Measurements from ENCODE around the gene TGFB3. TPM values are rescaled to one million over a fixed set of nuclear protein-coding genes. Genes with fewer than 3 reads are reported as not detected.

The TGFB3 gene
- 10 to 100 TPM in 4 of 7 donors, 1 to 10 TPM in 3; 5.6 to 61.0 (median 15.7) TPM for total RNA-seq
- 1 to 10 TPM; 4.0 to 6.1 (median 4.2) TPM for polyA plus RNA-seq
- long read RNA-seq, donor 1, partial matches to known transcripts, result 0 of 1 reads
- long read RNA-seq, donor 1, other reads (novel, unspliced or antisense), result 0 of 1 reads
- long read RNA-seq, donor 2, partial matches to known transcripts, result 0 of 3 reads
- long read RNA-seq, donor 2, other reads (novel, unspliced or antisense), result 0 of 3 reads

DNA sequence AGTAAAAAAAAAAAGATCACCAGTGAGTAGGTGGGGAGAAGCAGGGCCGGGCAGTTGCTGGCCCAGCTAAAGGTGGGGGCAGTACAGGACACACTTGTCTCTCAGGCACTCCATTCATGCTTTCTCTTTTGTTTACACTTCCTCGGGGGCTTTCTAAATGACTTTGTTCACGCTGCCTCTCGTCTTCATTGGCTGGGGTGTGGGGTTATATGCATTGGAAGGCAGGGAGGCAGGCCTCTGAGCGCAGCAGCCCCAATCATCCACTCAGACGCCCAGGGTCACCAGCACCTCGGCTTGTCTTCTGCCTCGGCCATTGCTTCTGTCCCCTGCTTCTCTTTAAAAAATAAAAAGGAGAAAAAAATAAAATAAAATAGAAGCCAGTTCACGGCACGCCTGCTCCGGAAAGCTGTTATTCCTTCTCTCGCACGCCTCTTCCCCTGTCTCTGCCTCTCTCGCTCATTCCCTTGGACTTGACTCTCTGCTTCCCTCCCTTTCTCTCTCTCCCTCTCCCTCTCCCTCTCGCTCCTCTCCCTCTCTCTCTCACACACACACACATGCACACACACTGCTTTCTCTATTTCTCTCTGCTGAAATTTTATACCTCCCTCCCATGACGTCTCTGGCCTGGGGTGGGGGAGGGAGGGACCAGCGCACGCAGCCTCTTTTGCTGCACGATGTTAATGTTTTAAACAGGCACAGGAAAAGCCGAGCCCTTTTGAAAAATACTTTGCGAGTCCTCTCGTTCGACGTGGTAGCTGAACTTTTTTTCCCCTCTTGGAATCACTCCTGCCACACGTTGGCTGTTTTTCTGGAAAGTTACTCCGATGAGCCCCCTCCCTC lies at the start of gene TGFB3:
Gene TGFB3, minus strand, starts transcription at position 570 of the 840 bp plus-strand sequence. CDS start 1,102 bp downstream, outside the sequence.
- peak within 1 kb of the TSS; percentile 52 to 85 (median 62) for H3K4me3 ChIP-seq
- peak; percentile 83 for DNase-seq
- peaks cover 16 to 84% (median 69%) of the 10 kb centered on the region in 6 donors for H3K4me1 ChIP-seq
- intact Hi-C loops (cut with DNase I; ENCODE audit: low total_unique reads), result loop anchor here (2.0 to 5.0 kb wide), 2 partner anchors 75 to 269 kb away; no protein-coding TSS in a partner anchor
- WGBS, 5 donors, result 2 to 4% (median 3%) methylated on average over 26 of the region's 26 CpGs
- H3K9me3 ChIP-seq, result no peaks in the 10 kb centered on the region
- H3K36me3 ChIP-seq, result no peaks in the 10 kb centered on the region
- H3K27ac ChIP-seq, result peak within 1 kb of the TSS; percentile 78 to 92 (median 88)
- H3K27me3 ChIP-seq (replicated peaks in 1 of 7), result no peaks in the 10 kb centered on the region
- TF ChIP-seq POLR2A (IDR thresholded peaks at IDR 0.05) (peak in 1 of 3 donors; percentile 57), POLR2AphosphoS5 (IDR thresholded peaks at IDR 0.05) (peak in 2 of 3 donors; percentile 45 to 74)
- TF ChIP-seq, protein P1, sequence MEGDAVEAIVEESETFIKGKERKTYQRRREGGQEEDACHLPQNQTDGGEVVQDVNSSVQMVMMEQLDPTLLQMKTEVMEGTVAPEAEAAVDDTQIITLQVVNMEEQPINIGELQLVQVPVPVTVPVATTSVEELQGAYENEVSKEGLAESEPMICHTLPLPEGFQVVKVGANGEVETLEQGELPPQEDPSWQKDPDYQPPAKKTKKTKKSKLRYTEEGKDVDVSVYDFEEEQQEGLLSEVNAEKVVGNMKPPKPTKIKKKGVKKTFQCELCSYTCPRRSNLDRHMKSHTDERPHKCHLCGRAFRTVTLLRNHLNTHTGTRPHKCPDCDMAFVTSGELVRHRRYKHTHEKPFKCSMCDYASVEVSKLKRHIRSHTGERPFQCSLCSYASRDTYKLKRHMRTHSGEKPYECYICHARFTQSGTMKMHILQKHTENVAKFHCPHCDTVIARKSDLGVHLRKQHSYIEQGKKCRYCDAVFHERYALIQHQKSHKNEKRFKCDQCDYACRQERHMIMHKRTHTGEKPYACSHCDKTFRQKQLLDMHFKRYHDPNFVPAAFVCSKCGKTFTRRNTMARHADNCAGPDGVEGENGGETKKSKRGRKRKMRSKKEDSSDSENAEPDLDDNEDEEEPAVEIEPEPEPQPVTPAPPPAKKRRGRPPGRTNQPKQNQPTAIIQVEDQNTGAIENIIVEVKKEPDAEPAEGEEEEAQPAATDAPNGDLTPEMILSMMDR (IDR thresholded peaks at IDR 0.05 in 8 of 11, conservative IDR thresholded peaks at IDR 0.05 in 3 of 11), result no peak

DNA sequence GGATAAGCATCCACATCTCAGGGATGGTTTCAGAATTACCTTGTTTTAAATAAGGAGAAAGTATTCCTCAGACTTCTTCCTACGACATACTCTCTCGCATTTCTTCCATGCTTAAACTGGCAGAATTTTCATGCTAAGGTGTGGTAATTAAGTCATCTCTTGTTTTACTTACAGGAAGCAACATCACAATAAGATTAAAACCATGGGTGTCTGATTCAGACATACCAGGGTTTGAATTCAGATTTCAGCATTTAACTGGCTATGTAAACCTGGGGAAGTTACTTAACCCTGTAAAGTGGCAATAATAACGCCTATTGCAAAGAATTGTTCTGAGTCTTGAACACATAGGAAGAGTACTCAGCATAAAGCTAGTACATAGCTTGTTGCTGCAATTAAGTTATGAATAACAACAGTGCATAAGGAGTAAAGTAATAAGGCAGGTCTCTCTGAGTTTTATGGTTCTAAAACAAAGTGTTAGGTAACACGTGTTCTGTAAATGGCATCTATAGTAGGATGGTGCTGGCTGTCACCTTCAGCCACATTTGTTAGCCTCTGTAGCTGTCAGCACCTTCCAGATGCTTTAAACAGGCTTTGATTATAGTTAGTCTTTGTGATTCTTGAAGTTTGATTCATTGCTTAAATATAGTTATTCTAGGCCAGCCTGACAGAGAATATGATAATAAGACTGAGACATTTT lies 42.6 kb upstream of the TGFB3 start:
- Histone ChIP-seq H3K36me3 (peaks cover 0 to 68% (median 19%) of the 10 kb centered on the region in 6 donors), H3K4me3 (no peak overlapping the region), H3K27me3 (replicated peaks in 1 of 7) (no peaks in the 10 kb centered on the region), H3K9me3 (peaks cover 0 to 19% (median 11%) of the 10 kb centered on the region in 8 donors), H3K4me1 (no peaks in the 10 kb centered on the region), H3K27ac (no peak overlapping the region)
- no peak for DNase-seq
- intact Hi-C loops (cut with DNase I; ENCODE audit: low total_unique reads), result no loop called here
- TF ChIP-seq POLR2AphosphoS5 (IDR thresholded peaks at IDR 0.05), result no peak
- TF ChIP-seq, protein P1 (IDR thresholded peaks at IDR 0.05 in 8 of 11, conservative IDR thresholded peaks at IDR 0.05 in 3 of 11), result no peak
- no peak for TF ChIP-seq POLR2A (IDR thresholded peaks at IDR 0.05)
- 87 to 93% (median 92%) methylated on average over 4 of the region's 4 CpGs for WGBS, 5 donors

DNA sequence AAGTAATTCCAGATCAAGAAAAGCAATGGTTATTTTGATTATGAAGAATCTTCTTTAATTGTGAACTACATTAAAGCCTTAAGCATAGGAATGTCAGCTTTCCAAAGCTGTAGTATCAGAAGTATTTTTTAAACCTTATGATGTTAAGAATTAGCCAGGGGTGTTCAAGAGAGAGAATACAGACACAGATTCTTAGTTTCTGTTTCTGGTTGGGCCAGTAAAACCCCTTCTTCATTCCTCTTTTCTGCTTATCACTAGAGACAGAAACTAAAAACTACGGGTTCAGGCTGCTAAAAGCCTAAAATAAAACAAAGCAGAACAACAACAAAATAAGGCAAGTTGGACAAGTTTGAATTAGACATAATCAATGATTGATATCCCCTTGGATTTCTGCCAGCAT lies 42.0 kb upstream of the TGFB3 start:
- no peak overlapping the region for H3K27ac ChIP-seq
- TF ChIP-seq POLR2A (IDR thresholded peaks at IDR 0.05) (no peak), POLR2AphosphoS5 (IDR thresholded peaks at IDR 0.05) (no peak)
- TF ChIP-seq, protein P1 (IDR thresholded peaks at IDR 0.05 in 8 of 11, conservative IDR thresholded peaks at IDR 0.05 in 3 of 11), result no peak
- 59 to 76% (median 61%) methylated on average over 1 of the region's 1 CpG for WGBS, 5 donors
- no peaks in the 10 kb centered on the region for H3K4me1 ChIP-seq
- peaks cover 0 to 20% (median 17%) of the 10 kb centered on the region in 8 donors for H3K9me3 ChIP-seq
- peaks cover 0 to 71% (median 21%) of the 10 kb centered on the region in 6 donors for H3K36me3 ChIP-seq
- intact Hi-C loops (cut with DNase I; ENCODE audit: low total_unique reads), result no loop called here
- no peaks in the 10 kb centered on the region for H3K27me3 ChIP-seq (replicated peaks in 1 of 7)
- no peak overlapping the region for H3K4me3 ChIP-seq
- DNase-seq, result no peak
